ENCODE measurements around the gene RFC1.

DNA sequence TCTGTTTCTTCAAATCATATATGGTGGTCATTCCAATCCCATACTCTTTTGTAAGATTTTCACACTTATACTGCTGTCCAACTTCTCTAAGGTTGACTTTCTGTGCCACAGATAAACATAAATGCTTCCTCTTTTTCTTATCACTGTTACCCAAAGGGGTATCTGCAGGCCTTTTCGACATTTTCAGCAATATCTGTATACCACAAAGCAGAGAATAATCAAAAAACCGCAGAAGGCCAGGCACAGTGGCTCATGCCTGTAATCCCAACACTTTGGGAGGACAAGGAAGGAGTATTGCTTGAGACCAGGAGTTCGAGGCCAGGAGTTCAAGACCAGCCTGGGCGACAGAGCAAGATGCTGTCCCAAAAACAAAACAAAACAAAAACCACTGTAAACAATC is 3.1 kb upstream of the RFC1 start:
- TF ChIP-seq, protein P1, sequence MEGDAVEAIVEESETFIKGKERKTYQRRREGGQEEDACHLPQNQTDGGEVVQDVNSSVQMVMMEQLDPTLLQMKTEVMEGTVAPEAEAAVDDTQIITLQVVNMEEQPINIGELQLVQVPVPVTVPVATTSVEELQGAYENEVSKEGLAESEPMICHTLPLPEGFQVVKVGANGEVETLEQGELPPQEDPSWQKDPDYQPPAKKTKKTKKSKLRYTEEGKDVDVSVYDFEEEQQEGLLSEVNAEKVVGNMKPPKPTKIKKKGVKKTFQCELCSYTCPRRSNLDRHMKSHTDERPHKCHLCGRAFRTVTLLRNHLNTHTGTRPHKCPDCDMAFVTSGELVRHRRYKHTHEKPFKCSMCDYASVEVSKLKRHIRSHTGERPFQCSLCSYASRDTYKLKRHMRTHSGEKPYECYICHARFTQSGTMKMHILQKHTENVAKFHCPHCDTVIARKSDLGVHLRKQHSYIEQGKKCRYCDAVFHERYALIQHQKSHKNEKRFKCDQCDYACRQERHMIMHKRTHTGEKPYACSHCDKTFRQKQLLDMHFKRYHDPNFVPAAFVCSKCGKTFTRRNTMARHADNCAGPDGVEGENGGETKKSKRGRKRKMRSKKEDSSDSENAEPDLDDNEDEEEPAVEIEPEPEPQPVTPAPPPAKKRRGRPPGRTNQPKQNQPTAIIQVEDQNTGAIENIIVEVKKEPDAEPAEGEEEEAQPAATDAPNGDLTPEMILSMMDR (conservative IDR thresholded peaks at IDR 0.05 in 1 of 2, IDR thresholded peaks at IDR 0.05 in 1 of 2; ENCODE audit: low read depth in 1 of 2, low read length in 2 of 2) = no peak
- TF ChIP-seq EZH2 (IDR thresholded peaks at IDR 0.05; ENCODE audit: low read length, missing control alignments) = no peak

Data from fibroblast of lung (primary cell).